H1 (cell line): ENCODE measurements around the gene TMEM44. TPM values are rescaled to one million over a fixed set of nuclear protein-coding genes. Genes with fewer than 3 reads are reported as not detected.

Experiments used
- BCL11A ChIP-seq, 2 experiments: IDR thresholded peaks; one replicate each; pipeline ENCODE4 v1.6.1; 2011; ENCODE audit warnings: low read depth in 2 of 2, low read length in 2 of 2, mild to moderate bottlenecking in 2 of 2
- CEBPB ChIP-seq: IDR thresholded peaks from 2 replicates; pipeline ENCODE4 v1.6.1; 2012; ENCODE audit warnings: low read depth, low read length
- CHD1 ChIP-seq: IDR thresholded peaks from 2 replicates; pipeline ENCODE4 v1.6.1; 2012; ENCODE audit warnings: low read depth, low read length, improper control_type of control experiment
- EP300 ChIP-seq, 2 experiments: IDR thresholded peaks; 1 replicate in 1 of 2; 2 replicates in 1 of 2; pipeline ENCODE4 v1.6.1; 2011 to 2012; ENCODE audit warnings: low read depth in 2 of 2, low read length in 2 of 2, mild to moderate bottlenecking in 2 of 2, borderline replicate concordance in 1 of 2, inconsistent platforms in 1 of 2, moderate library complexity in 1 of 2
- GTF2F1 ChIP-seq: IDR thresholded peaks from 2 replicates; pipeline ENCODE4 v1.6.1; 2012; ENCODE audit warnings: low read depth, low read length, improper control_type of control experiment, borderline replicate concordance
- HDAC2 ChIP-seq, 2 experiments: fragments of 300-600 bp in 1 of 2; sonication (generic) in 1 of 2; IDR thresholded peaks; 2 replicates each; pipeline ENCODE4 v1.6.1; 2011 to 2012; ENCODE audit warnings: low read depth in 2 of 2, low read length in 2 of 2, mild to moderate bottlenecking in 2 of 2, moderate library complexity in 2 of 2, borderline replicate concordance in 1 of 2, inconsistent platforms in 1 of 2
- HDAC6 ChIP-seq: IDR thresholded peaks from one replicate; pipeline ENCODE4 v1.7.1; 2012; ENCODE audit warnings: low read depth, mild to moderate bottlenecking, inconsistent platforms, low read length, moderate library complexity
- POU5F1 ChIP-seq: IDR thresholded peaks from 2 replicates; pipeline ENCODE4 v1.6.1; 2011; ENCODE audit warnings: low read depth, mild to moderate bottlenecking, low read length, moderate library complexity
- SP1 ChIP-seq: IDR thresholded peaks from 2 replicates; pipeline ENCODE4 v1.6.1; 2011; ENCODE audit warnings: low read depth, low read length
- TBP ChIP-seq: IDR thresholded peaks from 2 replicates; pipeline ENCODE4 v1.6.1; 2011; ENCODE audit warnings: low read depth, low read length, improper control_type of control experiment
- polyA plus RNA-seq, 7 experiments: library from polyadenylated mRNA; depleted of rRNA in 3 of 7; stranded (reverse) in 5 of 7; unstranded in 2 of 7; fragments of >200 nt in 5 of 7; fragments of 200-250 nt in 2 of 7; gene quantifications; 1 replicate in 5 of 7; 2 replicates in 1 of 7; 4 replicates in 1 of 7; pipeline versions ENCODE4 v1.2.1 to v1.2.3, GENCODE V29; 2011 to 2013; ENCODE audit warnings: missing spikeins in 2 of 7, mixed read lengths in 2 of 7
- total RNA-seq: library from RNA; stranded (reverse); fragmentation: NEBNext Ultra II Directional; extraction: Animal tissue kit (Norgen Biotek cat#: 25700); gene quantifications from 2 replicates; pipeline ENCODE4 v1.2.1, GENCODE V29; 2021

TMEM44 gene
- total and polyA plus RNA-seq, 2 of the 8 experiments (the other 6 are each of a cell fraction or from before 2014, with no cell fraction given) = 14.0 to 16.7 TPM

- TF ChIP-seq HDAC2 (IDR thresholded peaks at IDR 0.05; ENCODE audit: borderline replicate concordance in 1 of 2, low read depth in 2 of 2, low read length in 2 of 2) = no peak
- TF ChIP-seq CHD1 = no peak
- TF ChIP-seq CEBPB = no peak
- no peak for TF ChIP-seq SP1
- no peak for TF ChIP-seq GTF2F1
- no peak for TF ChIP-seq HDAC6
- TF ChIP-seq POU5F1 = no peak
- TF ChIP-seq TBP = no peak
- no peak for TF ChIP-seq BCL11A (IDR thresholded peaks at IDR 0.05; ENCODE audit: low read depth in 2 of 2, low read length in 2 of 2)
- TF ChIP-seq EP300 (IDR thresholded peaks at IDR 0.05; ENCODE audit: borderline replicate concordance in 1 of 2, low read depth in 2 of 2, low read length in 2 of 2) = no peak
Measured at GRCh38 chr3:194596906-194597305, 36.3 kb downstream of the TMEM44 start (continued).
